ENCODE data around the gene LRCH1. TPM values are rescaled to one million over a fixed set of nuclear protein-coding genes. Genes with fewer than 3 reads are reported as not detected.

LRCH1 gene
- total and polyA plus RNA-seq, 2 of the 13 experiments (the other 11 are each of a cell fraction or from before 2014, with no cell fraction given) = 4.1 to 12.6 TPM

DNA sequence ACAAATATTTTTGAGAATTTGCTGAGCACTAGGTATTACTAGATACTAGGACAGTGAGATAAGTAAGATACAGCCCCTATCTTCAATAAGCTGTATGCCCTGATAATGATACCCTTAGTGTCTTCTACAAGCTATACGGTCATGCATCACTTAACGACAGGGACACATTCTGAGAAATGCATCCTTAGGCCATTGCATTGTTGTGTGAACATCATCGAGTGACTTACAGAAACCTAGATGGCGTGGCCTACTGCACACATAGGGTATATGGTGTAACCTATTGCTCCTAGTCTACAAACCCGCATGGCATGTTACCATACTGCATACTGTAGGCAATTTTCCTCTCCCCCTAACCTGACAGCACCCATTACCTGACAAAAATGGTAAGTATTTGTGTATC is 64.9 kb downstream of the LRCH1 start (continued):
- TF ChIP-seq, protein P1, sequence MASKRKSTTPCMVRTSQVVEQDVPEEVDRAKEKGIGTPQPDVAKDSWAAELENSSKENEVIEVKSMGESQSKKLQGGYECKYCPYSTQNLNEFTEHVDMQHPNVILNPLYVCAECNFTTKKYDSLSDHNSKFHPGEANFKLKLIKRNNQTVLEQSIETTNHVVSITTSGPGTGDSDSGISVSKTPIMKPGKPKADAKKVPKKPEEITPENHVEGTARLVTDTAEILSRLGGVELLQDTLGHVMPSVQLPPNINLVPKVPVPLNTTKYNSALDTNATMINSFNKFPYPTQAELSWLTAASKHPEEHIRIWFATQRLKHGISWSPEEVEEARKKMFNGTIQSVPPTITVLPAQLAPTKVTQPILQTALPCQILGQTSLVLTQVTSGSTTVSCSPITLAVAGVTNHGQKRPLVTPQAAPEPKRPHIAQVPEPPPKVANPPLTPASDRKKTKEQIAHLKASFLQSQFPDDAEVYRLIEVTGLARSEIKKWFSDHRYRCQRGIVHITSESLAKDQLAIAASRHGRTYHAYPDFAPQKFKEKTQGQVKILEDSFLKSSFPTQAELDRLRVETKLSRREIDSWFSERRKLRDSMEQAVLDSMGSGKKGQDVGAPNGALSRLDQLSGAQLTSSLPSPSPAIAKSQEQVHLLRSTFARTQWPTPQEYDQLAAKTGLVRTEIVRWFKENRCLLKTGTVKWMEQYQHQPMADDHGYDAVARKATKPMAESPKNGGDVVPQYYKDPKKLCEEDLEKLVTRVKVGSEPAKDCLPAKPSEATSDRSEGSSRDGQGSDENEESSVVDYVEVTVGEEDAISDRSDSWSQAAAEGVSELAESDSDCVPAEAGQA (IDR thresholded peaks at IDR 0.05; ENCODE audit: low read depth) = no peak
- TF ChIP-seq, protein P1 (CRISPR knock-in tag; IDR thresholded peaks at IDR 0.05; ENCODE audit: borderline replicate concordance) = no peak
- TF ChIP-seq, protein P2, sequence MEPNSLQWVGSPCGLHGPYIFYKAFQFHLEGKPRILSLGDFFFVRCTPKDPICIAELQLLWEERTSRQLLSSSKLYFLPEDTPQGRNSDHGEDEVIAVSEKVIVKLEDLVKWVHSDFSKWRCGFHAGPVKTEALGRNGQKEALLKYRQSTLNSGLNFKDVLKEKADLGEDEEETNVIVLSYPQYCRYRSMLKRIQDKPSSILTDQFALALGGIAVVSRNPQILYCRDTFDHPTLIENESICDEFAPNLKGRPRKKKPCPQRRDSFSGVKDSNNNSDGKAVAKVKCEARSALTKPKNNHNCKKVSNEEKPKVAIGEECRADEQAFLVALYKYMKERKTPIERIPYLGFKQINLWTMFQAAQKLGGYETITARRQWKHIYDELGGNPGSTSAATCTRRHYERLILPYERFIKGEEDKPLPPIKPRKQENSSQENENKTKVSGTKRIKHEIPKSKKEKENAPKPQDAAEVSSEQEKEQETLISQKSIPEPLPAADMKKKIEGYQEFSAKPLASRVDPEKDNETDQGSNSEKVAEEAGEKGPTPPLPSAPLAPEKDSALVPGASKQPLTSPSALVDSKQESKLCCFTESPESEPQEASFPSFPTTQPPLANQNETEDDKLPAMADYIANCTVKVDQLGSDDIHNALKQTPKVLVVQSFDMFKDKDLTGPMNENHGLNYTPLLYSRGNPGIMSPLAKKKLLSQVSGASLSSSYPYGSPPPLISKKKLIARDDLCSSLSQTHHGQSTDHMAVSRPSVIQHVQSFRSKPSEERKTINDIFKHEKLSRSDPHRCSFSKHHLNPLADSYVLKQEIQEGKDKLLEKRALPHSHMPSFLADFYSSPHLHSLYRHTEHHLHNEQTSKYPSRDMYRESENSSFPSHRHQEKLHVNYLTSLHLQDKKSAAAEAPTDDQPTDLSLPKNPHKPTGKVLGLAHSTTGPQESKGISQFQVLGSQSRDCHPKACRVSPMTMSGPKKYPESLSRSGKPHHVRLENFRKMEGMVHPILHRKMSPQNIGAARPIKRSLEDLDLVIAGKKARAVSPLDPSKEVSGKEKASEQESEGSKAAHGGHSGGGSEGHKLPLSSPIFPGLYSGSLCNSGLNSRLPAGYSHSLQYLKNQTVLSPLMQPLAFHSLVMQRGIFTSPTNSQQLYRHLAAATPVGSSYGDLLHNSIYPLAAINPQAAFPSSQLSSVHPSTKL (CRISPR knock-in tag; IDR thresholded peaks at IDR 0.05) = no peak
- TF ChIP-seq PATZ1 (CRISPR knock-in tag; IDR thresholded peaks at IDR 0.05) = no peak
- TF ChIP-seq, protein P3, sequence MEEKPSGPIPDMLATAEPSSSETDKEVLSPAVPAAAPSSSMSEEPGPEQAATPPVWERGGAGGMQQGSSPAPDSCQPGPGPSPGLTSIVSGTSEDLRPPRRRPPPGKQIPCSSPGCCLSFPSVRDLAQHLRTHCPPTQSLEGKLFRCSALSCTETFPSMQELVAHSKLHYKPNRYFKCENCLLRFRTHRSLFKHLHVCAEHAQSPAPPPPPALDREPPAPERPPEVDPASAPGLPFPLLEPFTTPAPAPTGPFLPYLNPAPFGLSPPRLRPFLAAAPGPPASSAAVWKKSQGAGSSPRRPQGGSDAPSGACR (CRISPR knock-in tag; IDR thresholded peaks at IDR 0.05) = no peak

Data from HepG2 (cell line).